Measurements from ENCODE around the gene PTPRK.

DNA sequence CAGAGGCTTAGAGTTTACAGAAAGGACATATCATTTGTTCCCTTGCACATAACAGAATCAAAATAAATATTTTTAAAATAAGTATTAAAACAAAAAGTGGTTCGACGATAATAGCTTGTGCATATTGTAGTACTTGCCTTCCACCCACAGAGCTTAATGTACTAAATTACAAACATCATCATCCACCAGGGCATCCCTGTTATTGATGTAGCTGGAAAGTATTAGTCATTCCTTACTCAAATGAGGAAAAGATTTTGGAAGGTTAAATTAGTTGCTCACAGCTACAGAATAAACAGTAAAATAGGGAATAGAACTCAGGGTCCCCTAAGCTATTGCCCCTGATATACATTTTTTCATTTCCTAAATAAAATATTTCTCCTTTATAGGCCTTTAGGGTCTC lies 150.3 kb downstream of the PTPRK start:
- TF ChIP-seq ELF4 (IDR thresholded peaks at IDR 0.05) = no peak
- TF ChIP-seq FOXA1 (IDR thresholded peaks at IDR 0.05) = no peak
- TF ChIP-seq CTBP1 (IDR thresholded peaks at IDR 0.05; ENCODE audit: borderline replicate concordance) = no peak
- TF ChIP-seq PKNOX1 (IDR thresholded peaks at IDR 0.05) = no peak
- TF ChIP-seq SP1 (IDR thresholded peaks at IDR 0.05) = no peak
- TF ChIP-seq TARDBP (IDR thresholded peaks at IDR 0.05) = no peak
- no peak for TF ChIP-seq BHLHE40 (IDR thresholded peaks at IDR 0.05; ENCODE audit: borderline replicate concordance)
- TF ChIP-seq FOXK2 (IDR thresholded peaks at IDR 0.05) = no peak
- no peak for TF ChIP-seq HDGF (IDR thresholded peaks at IDR 0.05; ENCODE audit: borderline replicate concordance)
- no peak for TF ChIP-seq ARNT (IDR thresholded peaks at IDR 0.05)
- no peak for TF ChIP-seq NFRKB (IDR thresholded peaks at IDR 0.05)
- no peak for TF ChIP-seq ZNF384 (IDR thresholded peaks at IDR 0.05)
- no peak for TF ChIP-seq FOXM1 (IDR thresholded peaks at IDR 0.05; ENCODE audit: borderline replicate concordance)

Data from HEK293T (cell line).